Measurements from ENCODE around the gene TNFRSF11A.

TNFRSF11A gene

DNA sequence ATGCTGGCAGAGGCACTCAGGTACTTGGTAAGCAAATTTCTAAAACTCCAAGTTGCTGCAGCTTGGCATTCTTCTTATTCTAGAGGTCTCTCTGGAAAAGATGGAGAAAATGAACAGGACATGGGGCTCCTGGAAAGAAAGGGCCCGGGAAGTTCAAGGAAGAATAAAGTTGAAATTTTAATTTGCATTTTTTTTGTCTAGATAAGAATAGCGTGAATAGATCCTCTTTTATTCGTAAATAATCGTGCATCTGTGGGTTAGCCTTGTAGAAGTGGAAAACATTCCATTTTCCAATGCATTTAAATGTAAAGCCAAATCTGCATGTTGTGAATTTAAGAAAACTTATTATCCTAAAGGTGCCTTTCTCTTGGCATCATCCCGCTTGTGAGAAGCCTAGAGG, 61.0 kb downstream of the TNFRSF11A start:
- DNase-seq: no peak

DNA sequence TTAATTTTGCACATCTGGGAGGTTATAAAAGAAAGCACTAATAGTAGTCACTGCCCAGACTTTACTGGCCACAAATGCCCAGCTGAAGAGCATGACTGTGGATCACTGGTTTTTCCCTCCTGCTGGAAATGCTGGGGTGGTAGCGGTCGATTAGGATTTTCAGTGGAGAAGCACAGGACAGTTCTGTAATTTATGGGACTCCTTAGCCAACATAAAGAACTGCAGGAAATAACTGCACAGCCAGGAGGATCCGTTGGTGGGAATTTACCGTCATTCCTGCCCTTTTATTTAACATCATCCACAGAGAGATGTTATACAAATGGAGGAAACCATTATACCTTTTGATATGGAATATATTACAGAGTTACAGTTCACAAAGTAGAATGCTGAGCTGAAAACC, 61.5 kb downstream of the TNFRSF11A start:
- DNase-seq: no peak

DNA sequence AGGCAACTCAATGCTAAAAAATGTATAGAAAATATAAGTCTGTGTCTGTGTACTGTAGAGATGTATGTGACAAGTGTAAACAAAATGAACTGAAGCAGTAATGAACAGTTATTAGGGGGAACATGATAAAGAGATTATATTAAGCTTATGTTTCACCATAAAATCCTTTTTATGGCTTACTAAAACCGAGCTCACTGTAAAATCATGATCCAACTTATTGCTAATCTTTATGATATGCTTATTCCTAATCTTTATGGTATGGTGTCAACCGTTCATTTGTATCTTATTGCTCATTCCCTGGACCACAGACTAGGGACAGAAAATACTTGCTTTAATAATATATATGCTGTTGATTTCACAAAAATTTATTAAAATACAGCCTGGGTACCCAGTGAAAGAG, 62.1 kb downstream of the TNFRSF11A start:
- DNase-seq: no peak

DNA sequence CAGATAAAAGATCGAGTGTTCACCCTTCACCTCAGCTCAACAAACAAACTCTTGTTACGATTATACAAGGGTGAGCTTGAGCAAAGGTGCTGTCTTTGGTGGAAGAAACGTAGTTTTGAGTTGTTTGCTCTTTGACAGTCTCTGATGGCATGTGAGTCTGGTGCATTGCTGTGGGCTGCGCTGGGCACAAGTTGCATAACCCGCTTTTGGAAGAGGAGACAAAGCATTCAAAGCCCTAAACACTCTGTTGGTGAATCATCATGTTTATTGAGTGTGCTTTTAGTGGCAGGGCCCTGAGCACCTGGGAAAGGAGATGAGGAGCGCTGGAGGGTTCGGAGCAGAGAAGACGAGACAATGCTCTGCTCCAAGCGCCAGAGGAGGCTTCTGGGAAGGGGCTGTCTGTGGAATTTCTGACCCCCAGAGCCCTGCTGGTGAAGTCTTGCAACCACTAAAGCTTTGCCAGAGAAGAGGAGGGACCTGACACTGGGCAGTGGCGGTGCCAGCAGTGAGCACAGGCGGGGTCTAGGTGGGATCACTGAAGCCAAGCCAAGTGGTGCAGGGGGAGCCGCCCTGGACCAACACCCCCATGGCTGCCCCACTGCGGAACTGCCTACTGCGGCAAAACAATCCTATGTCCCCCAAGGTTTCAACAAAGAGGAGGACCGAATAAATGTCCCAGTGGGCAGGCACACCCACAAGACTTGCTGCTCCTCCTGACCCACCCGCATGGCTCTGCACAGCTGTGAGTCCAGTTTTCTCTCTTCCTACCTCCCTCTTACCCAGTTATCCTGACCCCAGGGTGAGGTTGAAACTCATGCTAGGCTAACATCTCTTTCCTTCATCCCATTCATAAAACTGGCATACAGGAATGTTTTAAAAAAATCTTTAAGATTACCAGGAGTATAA, 64.0 kb downstream of the TNFRSF11A start:
- DNase-seq: no peak

DNA sequence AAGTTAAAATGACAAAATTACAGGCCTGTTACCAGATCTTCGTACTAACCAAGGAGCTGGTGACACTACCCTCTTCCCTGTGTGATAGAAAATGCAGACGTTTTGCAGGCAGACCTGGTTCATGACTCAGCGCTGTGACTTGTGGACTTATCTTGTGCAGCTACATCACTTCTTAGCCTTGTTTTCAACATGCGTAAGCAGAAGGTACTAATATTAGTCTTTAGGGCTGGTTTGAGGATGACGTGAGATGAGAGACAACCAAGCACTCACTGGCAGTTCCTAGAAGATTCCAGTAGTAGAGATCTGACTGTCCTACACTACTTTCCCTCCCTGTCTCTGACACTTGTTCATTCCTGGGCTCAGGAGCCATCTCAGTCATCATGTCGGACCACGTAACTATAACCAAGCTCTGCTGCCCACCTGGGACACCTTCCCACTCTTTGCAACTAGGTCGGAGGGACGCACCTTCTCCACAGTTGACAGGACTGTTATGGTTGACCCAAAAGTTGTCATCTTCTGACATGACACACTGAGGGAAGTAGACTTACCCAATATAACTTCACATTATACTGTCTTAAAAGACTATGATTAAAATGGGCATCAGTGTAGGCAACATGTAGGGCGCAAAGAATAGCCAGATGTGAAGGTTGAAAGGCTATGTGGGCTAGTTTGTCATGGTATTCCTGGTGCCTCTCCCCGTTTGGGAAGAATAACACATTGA, 64.8 kb downstream of the TNFRSF11A start:
- DNase-seq: no peak

DNA sequence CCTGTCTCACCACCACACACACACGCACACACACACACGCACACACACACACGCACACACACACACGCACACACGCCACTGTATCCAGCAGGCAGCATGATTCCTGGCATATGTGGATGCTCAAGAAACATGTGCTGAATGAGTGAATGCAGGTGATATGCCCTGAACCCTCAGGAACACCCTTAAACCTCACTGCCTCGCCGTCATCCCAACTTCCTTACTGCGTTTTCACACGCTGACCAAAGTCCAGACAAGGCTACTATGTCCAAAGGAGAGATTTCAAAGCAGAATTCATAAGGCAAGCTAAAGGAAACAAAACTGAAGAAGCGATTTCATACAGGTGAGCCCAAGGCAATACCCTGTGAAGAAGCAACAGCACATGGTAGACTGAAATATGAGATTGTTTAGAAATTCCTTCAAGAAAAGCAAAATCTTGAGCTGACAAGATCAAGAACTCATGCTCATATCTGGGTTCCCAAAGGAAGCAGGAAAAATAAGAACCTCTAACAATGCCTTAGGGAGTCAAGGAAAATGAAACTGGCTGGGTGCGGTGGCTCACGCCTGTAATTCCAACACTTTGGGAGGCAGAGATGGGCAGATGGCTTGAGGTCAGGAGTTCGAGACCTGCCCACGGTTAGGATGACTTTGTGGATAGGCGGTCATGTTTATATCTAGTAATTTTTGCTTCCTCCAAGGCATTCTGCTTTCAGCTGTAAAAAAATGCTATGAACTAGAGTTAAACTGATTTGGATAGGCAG, 69.1 kb downstream of the TNFRSF11A start:
- no peak for DNase-seq

DNA sequence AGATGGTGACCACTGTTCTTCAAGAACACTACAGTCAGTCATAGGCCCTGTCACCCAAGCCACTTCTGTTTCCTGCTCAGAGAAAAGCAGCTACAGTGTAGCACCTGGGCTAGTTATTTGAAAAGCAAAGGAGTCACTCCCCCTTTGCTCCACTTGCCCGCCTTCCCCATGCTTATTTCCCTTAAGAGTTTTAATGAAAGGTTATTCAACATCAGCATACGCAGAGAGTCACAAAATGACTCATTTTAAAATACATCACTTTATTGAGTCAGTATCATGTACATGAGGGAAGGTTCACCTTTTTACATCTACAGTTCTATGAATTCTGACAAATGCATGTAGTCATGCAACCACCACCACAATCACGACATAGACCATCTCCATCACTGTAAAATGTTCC, 71.3 kb downstream of the TNFRSF11A start:
- DNase-seq: no peak

DNA sequence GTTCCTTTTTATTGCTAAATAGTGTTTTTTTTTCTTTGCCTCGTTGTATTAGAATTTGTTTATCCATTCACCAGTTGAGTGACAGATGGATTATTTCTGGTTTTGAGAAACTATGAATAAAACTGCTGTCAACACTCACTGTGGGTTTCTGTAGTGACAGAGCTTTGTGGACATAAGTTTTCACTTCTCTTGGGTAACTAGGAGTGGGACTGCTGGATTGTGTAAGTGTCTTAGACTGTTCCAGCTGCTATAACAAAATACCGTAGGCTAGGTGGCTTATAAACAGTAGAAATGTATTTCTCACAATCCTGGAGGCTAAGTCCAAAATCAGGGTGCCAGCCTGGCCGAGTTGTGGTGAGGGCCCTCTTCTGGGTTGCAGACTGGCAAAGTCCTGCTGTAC, 71.9 kb downstream of the TNFRSF11A start:
- no peak for DNase-seq

DNA sequence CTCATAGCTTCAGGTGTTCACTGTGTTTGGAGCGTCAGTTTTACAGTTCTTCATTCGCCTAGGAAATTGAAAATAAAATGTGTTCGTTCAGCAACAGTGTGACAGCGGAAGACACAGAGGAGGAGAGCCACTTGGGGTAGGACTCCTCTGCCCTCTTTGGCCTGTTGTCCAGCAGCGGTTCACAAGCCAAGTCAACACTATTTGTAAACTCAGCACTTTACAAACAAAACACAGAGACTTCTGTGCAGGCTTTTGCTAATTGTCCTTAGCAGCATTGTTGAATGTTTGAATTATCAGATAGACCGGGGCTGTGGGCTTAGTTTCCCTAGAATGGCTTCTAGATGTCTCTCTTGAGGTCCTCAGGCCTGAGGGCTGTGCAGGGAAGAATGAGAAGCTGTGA, 73.2 kb downstream of the TNFRSF11A start:
- DNase-seq: no peak

DNA sequence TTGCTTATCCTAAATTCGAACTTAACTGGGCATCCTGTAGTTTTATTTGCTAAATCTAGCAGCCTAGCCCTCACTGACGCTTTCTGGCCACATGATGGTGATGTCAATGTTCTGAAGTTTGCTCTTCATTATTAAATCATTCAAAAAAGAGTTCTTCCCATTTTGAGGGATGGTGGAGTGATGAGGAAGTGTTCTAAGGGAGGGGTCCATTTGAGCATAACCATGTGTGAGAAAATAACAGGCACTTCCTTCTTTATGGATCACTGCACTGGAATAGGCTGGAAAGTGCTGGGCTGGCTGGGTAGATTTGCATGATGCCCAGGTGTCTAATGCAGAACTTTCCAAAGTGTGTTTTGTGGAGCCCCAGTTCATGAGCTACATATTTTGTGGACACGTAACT, 74.2 kb downstream of the TNFRSF11A start:
- DNase-seq: no peak

DNA sequence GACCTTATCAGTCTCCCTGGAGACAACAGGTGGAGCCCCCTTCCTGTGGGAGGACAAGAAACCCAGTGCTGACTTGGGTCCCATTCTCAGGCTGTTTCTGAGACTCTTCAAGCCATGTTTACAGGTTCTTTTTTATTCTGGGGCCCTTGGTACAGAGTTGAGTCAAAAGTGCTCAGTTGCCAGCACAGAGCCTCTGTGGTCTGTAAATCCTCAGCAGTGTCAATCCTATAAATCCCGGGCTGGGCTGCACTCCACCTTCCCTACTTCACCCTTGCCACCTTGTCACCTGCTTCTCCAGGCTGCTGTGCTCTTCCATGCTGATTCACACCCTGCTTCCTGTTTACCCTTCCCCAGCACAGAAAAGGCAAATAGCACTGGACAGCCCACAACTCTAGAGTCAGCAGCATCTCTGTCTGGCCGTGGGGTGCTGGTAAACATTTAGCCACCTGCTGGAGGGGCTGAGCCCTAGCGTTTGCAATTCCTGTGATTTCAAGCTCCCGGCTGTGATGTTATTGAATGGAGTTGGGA, 74.7 kb downstream of the TNFRSF11A start:
- no peak for DNase-seq

DNA sequence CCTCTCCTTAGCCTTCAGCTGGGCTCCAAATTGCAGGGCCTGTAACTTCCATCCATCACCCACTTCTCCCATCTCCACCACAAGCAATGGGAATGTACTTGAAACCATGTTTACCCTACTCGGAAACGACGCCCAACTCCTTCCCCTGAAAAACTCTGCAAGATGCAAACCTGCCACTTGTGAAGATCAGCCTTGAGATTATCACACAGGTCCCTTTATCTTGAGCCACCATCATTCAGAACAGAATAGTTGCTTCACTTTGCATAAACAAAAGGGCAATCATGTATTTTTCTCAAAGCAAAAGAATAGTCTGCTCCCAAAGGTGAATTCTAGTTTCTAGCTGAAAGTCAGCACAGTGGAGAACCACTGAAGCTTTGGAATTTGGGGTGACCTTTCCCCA, 75.8 kb downstream of the TNFRSF11A start:
- DNase-seq: no peak

DNA sequence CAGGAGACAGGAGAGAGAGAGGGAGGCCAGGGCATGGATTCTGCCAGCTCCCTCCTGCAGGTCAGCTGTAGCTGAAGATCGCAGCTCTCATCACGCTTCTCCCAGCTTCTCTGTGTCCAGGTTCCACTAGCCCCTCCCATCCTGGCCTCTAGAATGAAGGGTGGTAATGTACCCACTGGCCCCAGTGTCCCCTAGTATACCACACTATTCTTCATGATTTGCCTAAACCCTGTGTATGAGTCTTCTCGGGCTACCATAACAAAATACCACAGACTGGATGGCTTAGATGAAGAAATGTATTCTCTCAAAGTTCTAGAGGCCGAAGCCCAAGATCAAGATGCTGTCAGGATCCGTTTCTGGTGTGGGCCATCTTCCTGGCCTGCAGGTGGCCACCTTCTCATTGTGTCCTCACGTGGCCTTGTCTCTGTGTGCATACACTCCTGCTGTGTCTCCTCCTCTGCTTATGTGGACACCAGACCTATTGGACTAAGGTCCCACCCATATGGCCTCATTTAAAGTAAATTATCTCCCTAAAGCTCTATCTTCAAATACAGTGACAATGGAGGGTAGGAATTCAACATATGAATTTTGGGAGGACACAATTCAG, 77.3 kb downstream of the TNFRSF11A start:
- no peak for DNase-seq

DNA sequence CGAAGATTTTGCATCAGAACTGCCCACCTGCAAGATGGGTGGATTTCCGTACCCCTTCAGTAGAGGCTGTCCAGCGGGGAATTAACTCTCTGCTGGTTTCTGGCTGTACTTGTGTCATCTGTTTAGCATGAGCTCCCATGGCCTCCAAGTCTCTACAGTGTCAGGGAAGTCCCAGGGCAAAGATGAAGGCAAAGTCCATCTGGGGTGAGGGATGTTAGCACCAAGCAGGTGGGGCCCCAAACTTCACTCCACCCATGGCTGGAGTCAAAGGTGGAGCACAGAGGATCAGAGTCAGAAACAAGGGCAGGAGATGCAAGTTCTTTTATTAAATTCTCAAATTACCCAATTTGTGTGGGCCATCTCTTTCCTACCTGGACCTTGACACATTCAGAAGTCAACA, 78.0 kb downstream of the TNFRSF11A start:
- no peak for DNase-seq

DNA sequence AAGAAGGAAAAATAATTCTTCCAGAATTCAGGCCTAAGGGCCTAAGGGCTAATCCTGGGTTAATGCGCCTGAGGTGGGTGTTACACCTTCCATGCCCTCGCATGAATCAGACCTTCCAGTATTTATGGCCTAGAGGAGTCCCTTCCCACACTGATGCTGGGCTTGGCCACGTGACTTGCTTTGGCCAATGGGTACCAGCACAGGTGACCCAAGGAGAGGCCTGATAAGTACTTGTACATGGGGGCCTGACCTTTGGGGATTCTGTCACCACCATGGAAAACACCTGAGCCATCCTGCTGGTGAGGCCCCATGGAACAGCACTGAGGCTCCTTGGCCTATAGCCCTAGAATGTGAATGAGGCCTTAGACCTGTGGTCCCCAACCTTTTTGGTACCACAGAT, 79.8 kb downstream of the TNFRSF11A start:
- DNase-seq: no peak

DNA sequence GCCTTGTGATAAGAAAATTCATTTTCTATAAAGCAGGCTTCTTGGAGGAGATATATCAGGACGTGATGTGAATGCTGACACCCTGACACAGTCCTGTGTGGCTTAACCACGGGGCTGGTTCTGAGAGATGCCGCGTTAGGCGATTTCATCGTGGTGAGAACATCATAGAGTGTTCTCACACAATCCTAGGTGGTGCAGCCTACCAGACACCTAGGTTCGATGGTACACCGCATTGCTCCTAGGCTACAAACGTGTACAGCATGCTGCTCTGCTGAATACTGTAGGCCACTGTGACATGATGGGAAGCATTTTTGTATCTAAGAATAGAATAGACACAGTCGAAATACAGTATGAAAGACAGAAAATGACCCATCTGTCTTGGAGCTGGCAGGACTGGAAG, 82.5 kb downstream of the TNFRSF11A start:
- DNase-seq: no peak

DNA sequence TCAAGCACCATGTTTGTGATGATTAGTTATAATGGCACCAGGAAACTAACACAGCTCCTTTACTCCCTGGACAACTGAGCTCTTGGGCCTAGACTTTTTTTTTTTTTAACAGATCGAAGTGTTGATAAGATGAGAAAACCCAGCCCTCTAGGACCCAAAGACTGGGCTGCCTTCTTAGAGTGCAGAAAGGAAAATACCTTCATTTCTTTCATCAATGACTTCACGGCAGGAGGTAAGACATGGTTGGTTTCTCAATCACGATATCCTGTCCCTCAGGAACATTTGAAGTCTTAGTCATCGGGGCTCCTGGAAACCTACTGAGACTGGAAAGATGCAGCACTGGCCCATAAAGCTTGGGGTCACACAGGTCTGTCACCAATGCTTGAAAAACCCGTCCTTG, 84.7 kb downstream of the TNFRSF11A start:
- DNase-seq: no peak

DNA sequence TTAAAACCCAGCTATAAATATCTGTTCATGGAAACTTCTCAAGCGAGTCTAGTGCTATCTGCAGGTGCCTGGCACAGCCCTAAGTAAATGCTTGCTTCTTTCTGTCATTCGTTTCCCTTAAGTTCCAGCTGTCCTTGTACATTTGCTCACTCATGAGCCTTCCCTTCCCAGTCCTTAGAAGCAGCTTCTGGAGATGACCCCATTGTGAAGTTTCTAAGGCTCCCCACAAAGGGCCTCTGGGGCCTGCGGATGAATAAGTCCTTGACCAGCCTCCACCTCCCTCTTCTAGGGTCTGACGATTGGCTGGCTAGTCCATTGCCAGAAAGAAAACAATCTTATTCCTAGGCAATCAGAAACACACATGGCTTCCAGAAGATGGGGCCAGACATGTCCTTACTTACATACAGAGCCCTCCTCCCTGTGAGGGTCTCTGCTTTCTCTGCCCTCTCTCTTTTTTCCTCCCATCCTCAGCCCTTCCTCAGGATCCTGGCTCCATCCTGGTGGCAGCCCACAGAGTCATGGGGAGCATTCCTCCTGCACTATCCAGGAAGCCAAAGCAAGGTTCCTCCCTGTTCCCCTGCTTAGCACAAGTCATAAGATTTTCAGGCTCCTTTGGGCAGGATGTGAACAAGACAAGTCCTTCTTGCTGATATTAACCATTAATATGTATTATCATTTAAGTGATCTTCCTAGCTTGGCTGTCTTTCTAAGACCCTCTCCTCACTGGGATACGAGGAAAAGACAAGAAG, 87.3 kb downstream of the TNFRSF11A start:
- DNase-seq: no peak

DNA sequence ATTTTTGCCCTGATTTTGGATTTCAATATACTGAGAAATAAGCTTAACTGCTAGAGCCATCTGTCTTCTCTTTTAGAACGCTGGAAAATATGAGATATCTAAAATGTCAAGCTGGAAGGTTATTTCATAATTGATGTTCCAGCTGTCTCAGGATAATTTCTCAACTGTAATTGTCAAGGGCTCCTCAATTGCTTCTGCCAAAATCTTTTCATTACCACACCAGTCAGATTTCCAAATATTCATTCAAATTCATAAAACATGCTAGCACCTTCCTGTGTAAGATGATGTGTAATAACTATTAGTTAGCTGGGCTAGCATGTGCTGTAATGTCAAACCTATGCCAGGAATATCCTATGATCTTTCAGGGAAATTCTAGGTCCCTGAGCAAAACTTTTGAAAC, 88.1 kb downstream of the TNFRSF11A start:
- no peak for DNase-seq

DNA sequence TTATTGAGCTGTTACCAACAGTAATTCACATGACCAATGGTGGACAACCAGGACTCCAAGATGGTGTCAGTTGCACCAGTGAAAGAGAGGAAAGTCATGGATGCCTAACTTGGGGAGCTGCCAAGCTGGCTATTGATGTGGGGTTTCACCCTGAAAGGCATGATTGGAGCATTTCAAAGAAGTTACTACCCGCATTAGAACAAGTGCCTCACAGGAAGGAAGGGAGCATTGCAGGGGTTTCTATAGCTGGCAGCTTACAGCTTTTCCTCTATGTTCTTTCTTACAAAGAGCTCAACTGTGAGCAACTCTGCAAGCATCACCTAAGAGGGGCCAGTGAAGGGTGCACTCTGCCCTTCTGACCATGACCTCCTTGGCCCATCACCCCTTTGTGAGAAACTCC, 93.1 kb downstream of the TNFRSF11A start:
- DNase-seq: no peak

DNA sequence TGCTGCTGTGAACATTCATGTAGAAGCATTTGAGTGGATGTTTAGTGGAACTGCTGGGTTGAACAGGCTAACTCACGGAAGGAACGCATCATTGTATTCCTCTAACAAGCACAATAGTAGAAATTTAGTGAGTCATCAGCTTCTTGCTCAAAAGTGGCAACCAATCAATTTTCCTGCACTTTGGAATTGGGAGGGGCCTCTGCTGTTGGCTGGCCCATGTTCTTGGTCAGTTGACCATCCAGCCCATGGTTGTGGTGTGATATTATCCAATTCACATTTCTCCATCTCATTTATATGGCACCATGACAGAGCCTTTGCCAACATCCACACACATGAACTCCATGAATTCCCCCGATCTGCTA, 95.0 kb downstream of the TNFRSF11A start:
- DNase-seq: no peak

DNA sequence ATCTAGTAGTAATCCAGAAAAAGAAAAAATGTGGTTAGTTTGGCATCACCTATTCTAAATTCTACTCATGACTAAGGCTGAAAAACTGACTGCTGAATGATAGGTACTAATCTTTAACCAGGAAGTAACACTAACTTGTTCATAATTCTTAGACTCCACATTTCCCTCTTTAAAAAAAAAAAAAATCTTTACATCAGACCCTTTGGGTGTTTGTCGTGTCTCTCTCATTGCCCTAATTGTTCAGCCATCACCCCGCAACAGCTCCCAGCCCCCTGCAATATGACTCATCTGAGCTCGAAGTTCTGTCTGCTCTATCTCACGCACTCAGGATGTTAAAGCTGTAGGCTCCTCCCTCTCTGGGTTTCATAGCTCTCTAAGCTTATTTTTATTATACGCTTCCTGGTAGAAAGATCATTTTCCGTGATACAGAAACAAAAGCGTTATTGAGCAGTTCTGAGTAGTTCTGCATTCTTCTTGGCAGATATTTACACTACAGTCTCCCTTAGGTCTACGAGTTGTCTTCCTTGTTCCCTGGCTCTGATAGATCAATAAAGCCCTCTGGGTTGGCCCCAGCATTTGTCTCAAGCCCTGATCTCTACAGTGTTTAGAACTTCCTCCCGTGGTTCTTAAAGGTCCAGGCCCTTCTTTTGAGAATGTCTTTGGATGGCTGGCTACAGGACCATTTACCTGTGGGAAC, 95.6 kb downstream of the TNFRSF11A start:
- DNase-seq: no peak
